ENCODE data around the gene MFSD6. TPM values are rescaled to one million over a fixed set of nuclear protein-coding genes. Genes with fewer than 3 reads are reported as not detected.
"Not testable (repeated sequence)": the region's sequence is repeated elsewhere in the genome, so short reads cannot be mapped to it uniquely, and the experiment has no call there.

The MFSD6 gene
- total RNA-seq, 2 experiments from 2014 or later, result 34.1 to 37.1 TPM

GRCh38 chr2:190500054-190500502, 91.9 kb downstream of the MFSD6 start:
- H3K9me3 Mint-ChIP-seq, result no peaks in the 10 kb centered on the region

GRCh38 chr2:190501231-190501630, 93.1 kb downstream of the MFSD6 start:
- H3K27me3 Mint-ChIP-seq, result no peaks in the 10 kb centered on the region
- CTCF ChIA-PET, result no interaction called here
- H3K4me3 Mint-ChIP-seq, result no peak overlapping the region
- peaks cover 10% of the 10 kb centered on the region for H3K4me1 Mint-ChIP-seq (ENCODE audit: low read depth)
- peaks cover 25% of the 10 kb centered on the region for H3K36me3 Mint-ChIP-seq
- intact Hi-C loops (cut with micrococcal nuclease), result no loop called here
- H3K9me3 Mint-ChIP-seq, result no peaks in the 10 kb centered on the region
- POLR2A ChIA-PET, result no interaction called here
- no peak overlapping the region for H3K27ac Mint-ChIP-seq
- DNase-seq, result no peak

More at GRCh38 chr2:190500054-190500502, 91.9 kb downstream of the MFSD6 start:
- Mint-ChIP-seq H3K4me1 (ENCODE audit: low read depth) (peaks cover 10% of the 10 kb centered on the region), H3K36me3 (peaks cover 28% of the 10 kb centered on the region), H3K27ac (no peak overlapping the region), H3K4me3 (no peak overlapping the region), H3K27me3 (no peaks in the 10 kb centered on the region)
- ChIA-PET POLR2A (no interaction called here), CTCF (no interaction called here)
- DNase-seq, result no peak
- intact Hi-C loops (cut with micrococcal nuclease), result no loop called here

- Mint-ChIP-seq H3K27me3 (no peaks in the 10 kb centered on the region), H3K27ac (no peak overlapping the region), H3K9me3 (no peaks in the 10 kb centered on the region), H3K36me3 (peaks cover 25% of the 10 kb centered on the region), H3K4me3 (no peak overlapping the region), H3K4me1 (ENCODE audit: low read depth) (peaks cover 10% of the 10 kb centered on the region)
- DNase-seq, result no peak
- intact Hi-C loops (cut with micrococcal nuclease), result no loop called here
- POLR2A ChIA-PET, result no interaction called here
- CTCF ChIA-PET, result interaction anchor here (1.2 kb wide), 1 partner anchor 119 kb away, joined by 3 read pairs; no protein-coding TSS in a partner anchor
These were observed 93.7 kb downstream of the MFSD6 start for GRCh38 chr2:190501702-190502407.

- Mint-ChIP-seq H3K27me3 (no peaks in the 10 kb centered on the region), H3K27ac (no peak overlapping the region), H3K36me3 (peaks cover 27% of the 10 kb centered on the region), H3K4me1 (ENCODE audit: low read depth) (peaks cover 10% of the 10 kb centered on the region), H3K9me3 (no peaks in the 10 kb centered on the region), H3K4me3 (no peak overlapping the region)
- intact Hi-C loops (cut with micrococcal nuclease), result no loop called here
- POLR2A ChIA-PET, result no interaction called here
- CTCF ChIA-PET, result no interaction called here
- no peak for DNase-seq
These were observed 94.9 kb downstream of the MFSD6 start for GRCh38 chr2:190503088-190503487.

GRCh38 chr2:190504912-190505311, 96.8 kb downstream of the MFSD6 start:
- ChIA-PET POLR2A (no interaction called here), CTCF (no interaction called here)
- peaks cover 27% of the 10 kb centered on the region for H3K36me3 Mint-ChIP-seq

GRCh38 chr2:190505696-190506095, 97.5 kb downstream of the MFSD6 start:
- POLR2A ChIA-PET, result no interaction called here
- peaks cover 10% of the 10 kb centered on the region for H3K4me1 Mint-ChIP-seq (ENCODE audit: low read depth)
- no peak overlapping the region for H3K4me3 Mint-ChIP-seq
- intact Hi-C loops (cut with micrococcal nuclease), result no loop called here
- peak overlapping the region; percentile 11 for H3K27ac Mint-ChIP-seq
- H3K36me3 Mint-ChIP-seq, result peaks cover 27% of the 10 kb centered on the region
- H3K27me3 Mint-ChIP-seq, result no peaks in the 10 kb centered on the region
- DNase-seq, result no peak
- CTCF ChIA-PET, result no interaction called here
- no peaks in the 10 kb centered on the region for H3K9me3 Mint-ChIP-seq

More at GRCh38 chr2:190504912-190505311, 96.8 kb downstream of the MFSD6 start:
- H3K4me1 Mint-ChIP-seq (ENCODE audit: low read depth), result peaks cover 10% of the 10 kb centered on the region
- H3K9me3 Mint-ChIP-seq, result no peaks in the 10 kb centered on the region
- H3K27ac Mint-ChIP-seq, result no peak overlapping the region
- H3K27me3 Mint-ChIP-seq, result no peaks in the 10 kb centered on the region
- DNase-seq, result no peak
- intact Hi-C loops (cut with micrococcal nuclease), result no loop called here
- no peak overlapping the region for H3K4me3 Mint-ChIP-seq

GRCh38 chr2:190506666-190507065, 98.5 kb downstream of the MFSD6 start:
- no peaks in the 10 kb centered on the region for H3K9me3 Mint-ChIP-seq
- CTCF ChIA-PET, result no interaction called here
- H3K4me3 Mint-ChIP-seq, result no peak overlapping the region
- H3K4me1 Mint-ChIP-seq (ENCODE audit: low read depth), result peaks cover 6% of the 10 kb centered on the region
- no peak overlapping the region for H3K27ac Mint-ChIP-seq
- POLR2A ChIA-PET, result no interaction called here
- DNase-seq, result no peak
- no peaks in the 10 kb centered on the region for H3K27me3 Mint-ChIP-seq
- intact Hi-C loops (cut with micrococcal nuclease), result no loop called here
- H3K36me3 Mint-ChIP-seq, result peaks cover 26% of the 10 kb centered on the region

- H3K4me1 Mint-ChIP-seq (ENCODE audit: low read depth), result peaks cover 3% of the 10 kb centered on the region
- peaks cover 26% of the 10 kb centered on the region for H3K36me3 Mint-ChIP-seq
- intact Hi-C loops (cut with micrococcal nuclease), result no loop called here
- H3K9me3 Mint-ChIP-seq, result no peaks in the 10 kb centered on the region
- H3K27ac Mint-ChIP-seq, result no peak overlapping the region
- no peaks in the 10 kb centered on the region for H3K27me3 Mint-ChIP-seq
- ChIA-PET CTCF (no interaction called here), POLR2A (no interaction called here)
- H3K4me3 Mint-ChIP-seq, result no peak overlapping the region
- DNase-seq, result no peak
These were observed 99.0 kb downstream of the MFSD6 start for GRCh38 chr2:190507135-190507534.

GRCh38 chr2:190509895-190510294, 101.7 kb downstream of the MFSD6 start:
- ChIA-PET CTCF (interaction anchor here (1.5 kb wide), 1 partner anchor 165 kb away, joined by 4 read pairs; no protein-coding TSS in a partner anchor), POLR2A (interaction anchor here (0.7 kb wide), 1 partner anchor 95 kb away, joined by 3 read pairs; no protein-coding TSS in a partner anchor)
- H3K9me3 Mint-ChIP-seq; intact Hi-C loops (cut with micrococcal nuclease); H3K27ac Mint-ChIP-seq; H3K27me3 Mint-ChIP-seq; H3K4me3 Mint-ChIP-seq; H3K4me1 Mint-ChIP-seq (ENCODE audit: low read depth); DNase-seq: not testable (repeated sequence)
- H3K36me3 Mint-ChIP-seq, result peaks cover 30% of the 10 kb centered on the region

- intact Hi-C loops (cut with micrococcal nuclease), result loop anchor here (1.0 kb wide), 1 partner anchor 128 kb away; no protein-coding TSS in a partner anchor
These were observed 102.9 kb downstream of the MFSD6 start for GRCh38 chr2:190511104-190511503.

GRCh38 chr2:190512539-190513095, 104.5 kb downstream of the MFSD6 start:
- DNase-seq, result no peak
- ChIA-PET POLR2A (interaction anchor here (1.8 kb wide), 1 partner anchor 21 kb away, joined by 4 read pairs; no protein-coding TSS in a partner anchor), CTCF (interaction anchor here (1.0 kb wide), 1 partner anchor 424 kb away, joined by 4 read pairs; no protein-coding TSS in a partner anchor)
- intact Hi-C loops (cut with micrococcal nuclease), result no loop called here
- Mint-ChIP-seq H3K27ac (no peak overlapping the region), H3K27me3 (no peaks in the 10 kb centered on the region), H3K9me3 (no peaks in the 10 kb centered on the region), H3K36me3 (peaks cover 27% of the 10 kb centered on the region), H3K4me3 (no peak overlapping the region), H3K4me1 (ENCODE audit: low read depth) (peaks cover 27% of the 10 kb centered on the region)

More at GRCh38 chr2:190511104-190511503, 102.9 kb downstream of the MFSD6 start:
- H3K9me3 Mint-ChIP-seq, result no peaks in the 10 kb centered on the region
- no peaks in the 10 kb centered on the region for H3K27me3 Mint-ChIP-seq
- peaks cover 28% of the 10 kb centered on the region for H3K36me3 Mint-ChIP-seq
- no peak overlapping the region for H3K4me3 Mint-ChIP-seq
- no peak overlapping the region for H3K27ac Mint-ChIP-seq
- DNase-seq, result no peak
- peaks cover 20% of the 10 kb centered on the region for H3K4me1 Mint-ChIP-seq (ENCODE audit: low read depth)
- ChIA-PET POLR2A (no interaction called here), CTCF (interaction anchor here (1.1 to 1.5 kb wide), 3 partner anchors 31 to 166 kb away, joined by 4 read pairs; no protein-coding TSS in a partner anchor)

- intact Hi-C loops (cut with micrococcal nuclease), result no loop called here
- H3K4me3 Mint-ChIP-seq, result no peak overlapping the region
- H3K9me3 Mint-ChIP-seq, result no peaks in the 10 kb centered on the region
- no peak for DNase-seq
- no peaks in the 10 kb centered on the region for H3K27me3 Mint-ChIP-seq
- ChIA-PET POLR2A (interaction anchor here (1.8 kb wide), 1 partner anchor 20 kb away, joined by 4 read pairs; no protein-coding TSS in a partner anchor), CTCF (no interaction called here)
- peaks cover 28% of the 10 kb centered on the region for H3K4me1 Mint-ChIP-seq (ENCODE audit: low read depth)
- H3K27ac Mint-ChIP-seq, result no peak overlapping the region
- peaks cover 32% of the 10 kb centered on the region for H3K36me3 Mint-ChIP-seq
These were observed 105.7 kb downstream of the MFSD6 start for GRCh38 chr2:190513877-190514276.
